ENCODE measurements around the gene NTMT1.

NTMT1 gene

GRCh38 chr9:129685220-129685932 lies 59.4 kb downstream of the NTMT1 start:
- WGBS, 2 experiments (ENCODE audit: insufficient coverage in 2 of 2), result 94 to 95% methylated on average over 11 to 15 of the region's 15 CpGs
- no peak overlapping the region for H3K27ac ChIP-seq (ENCODE audit: low read depth, low read length, severe bottlenecking)

More at GRCh38 chr9:129685220-129685932, 59.4 kb downstream of the NTMT1 start:
- H3K4me1 ChIP-seq (ENCODE audit: control insufficient read depth, insufficient read depth, low read length, poor library complexity, severe bottlenecking), result no peaks in the 10 kb centered on the region
- no peaks in the 10 kb centered on the region for H3K9me3 ChIP-seq (ENCODE audit: control insufficient read depth, low read length)
- no peak overlapping the region for H3K4me3 ChIP-seq (ENCODE audit: extremely low read depth, insufficient read depth, low read length, poor library complexity, severe bottlenecking)
- no peaks in the 10 kb centered on the region for H3K36me3 ChIP-seq (ENCODE audit: control insufficient read depth, insufficient read depth, low read length)
